ENCODE data around the gene LRRC23.

LRRC23 gene

DNA sequence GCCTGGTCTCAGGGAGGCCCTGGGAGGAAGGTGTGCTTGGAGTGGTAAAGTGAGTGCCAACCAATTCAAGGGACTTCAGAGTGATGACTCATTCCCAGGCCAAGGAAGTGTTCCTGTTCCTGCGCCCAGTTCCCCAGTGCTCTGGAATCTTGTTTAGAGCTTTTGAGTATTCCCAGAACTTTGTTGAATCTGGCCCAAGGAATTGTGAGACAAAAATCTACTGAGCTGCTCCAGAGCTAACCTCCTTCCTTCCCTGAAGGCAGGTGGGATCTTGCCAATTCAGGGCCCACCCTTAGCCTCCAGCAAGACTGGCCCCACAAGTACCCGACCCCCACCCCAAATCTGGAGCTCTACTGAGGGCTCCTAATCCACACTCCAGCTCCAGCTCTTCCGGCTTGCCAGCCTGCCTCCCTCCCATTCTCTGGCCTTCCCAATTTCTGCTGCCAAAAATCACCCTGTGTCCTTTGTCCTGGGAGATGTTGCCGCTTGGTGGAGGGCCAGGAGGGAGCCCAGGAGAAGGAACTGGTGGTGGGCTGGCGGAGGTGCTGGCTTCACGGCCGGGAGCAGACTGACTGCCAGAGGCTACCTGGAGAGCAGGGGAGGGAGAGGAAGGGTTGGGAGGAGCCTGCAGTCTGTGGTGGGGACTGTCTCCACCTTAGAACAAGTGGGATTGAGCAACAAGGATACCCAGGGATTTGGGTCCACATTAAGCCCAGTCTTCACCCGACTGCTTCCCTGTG is 21.1 kb downstream of the LRRC23 start:
- peak; percentile 67 for DNase-seq (ENCODE audit: low read depth)

DNA sequence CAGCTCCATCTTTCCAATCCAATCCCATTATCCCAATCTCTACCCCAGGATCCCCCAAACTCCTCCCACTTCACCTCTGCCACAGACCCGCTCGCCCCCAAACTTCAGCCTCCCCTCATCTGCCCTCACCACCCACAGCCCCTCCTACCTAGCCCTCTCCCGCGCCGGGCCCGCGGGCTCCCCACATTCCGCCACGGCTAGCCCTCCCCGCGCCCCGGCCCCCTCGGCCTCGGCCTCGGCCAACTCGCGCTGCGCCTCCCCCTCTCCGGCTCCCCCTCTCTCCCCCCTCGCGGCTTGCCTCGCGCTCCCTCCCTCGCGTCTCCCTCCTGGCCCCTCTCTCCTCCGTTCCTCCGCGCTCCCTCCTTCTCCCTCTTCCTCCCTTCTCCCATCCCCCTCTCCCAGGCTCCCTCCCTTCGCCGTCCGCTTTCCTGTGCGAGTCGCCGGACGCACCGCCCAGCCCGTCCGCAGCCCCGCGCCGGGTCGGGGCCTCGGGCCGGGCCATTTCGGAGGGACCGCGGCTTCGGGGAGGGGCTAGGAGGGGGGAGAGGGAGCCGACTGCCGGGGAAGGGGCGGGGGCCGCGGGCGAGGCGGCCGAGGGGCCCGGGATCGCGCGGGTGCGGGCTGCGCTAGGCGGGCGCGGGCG is 22.9 kb downstream of the LRRC23 start, which contains the start of gene ATN1:
Gene ATN1, plus strand, starts transcription at position 581 of the 643 bp plus-strand sequence. CDS start 6,043 bp downstream, outside the sequence.
- peak; percentile 70 for DNase-seq (ENCODE audit: low read depth)

DNA sequence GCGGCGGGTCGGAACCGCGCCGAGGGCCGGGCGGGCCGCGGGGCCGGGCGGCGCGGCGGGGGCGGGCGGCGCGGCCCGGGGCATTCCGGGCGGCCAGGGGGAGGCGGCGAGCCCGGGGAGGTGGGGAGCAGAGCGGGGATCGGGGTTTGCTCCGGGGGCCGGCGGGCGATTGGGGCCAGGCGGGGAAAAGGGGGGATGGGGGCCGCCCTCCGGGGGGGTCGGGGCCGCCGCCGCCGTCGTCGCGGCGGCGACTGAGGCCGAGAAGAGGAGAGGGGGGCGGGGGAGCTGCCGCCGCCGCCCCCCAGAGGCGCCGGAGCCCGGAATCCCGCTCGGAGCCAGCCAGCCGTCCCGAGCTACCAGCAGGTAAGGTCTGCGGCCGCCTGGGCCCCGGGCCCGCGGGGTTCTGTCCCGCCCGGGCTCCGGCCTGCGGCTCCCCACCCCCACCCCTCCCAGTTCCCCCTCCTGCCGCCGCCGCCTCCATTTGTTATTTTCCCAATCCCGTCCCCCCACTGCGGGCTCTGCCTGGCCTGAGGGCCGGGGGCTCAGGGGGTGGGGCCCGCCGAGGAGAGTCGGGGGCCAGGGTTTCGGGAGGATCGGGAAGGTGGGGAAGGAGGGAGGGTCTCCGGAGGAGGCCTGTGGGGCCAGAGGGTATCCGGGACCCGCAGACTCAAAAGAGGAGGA is 23.5 kb downstream of the LRRC23 start:
- no peak for DNase-seq (ENCODE audit: low read depth)

GRCh38 chr12:6928703-6929407 is 24.2 kb downstream of the LRRC23 start:
- no peak for DNase-seq (ENCODE audit: low read depth)

DNA sequence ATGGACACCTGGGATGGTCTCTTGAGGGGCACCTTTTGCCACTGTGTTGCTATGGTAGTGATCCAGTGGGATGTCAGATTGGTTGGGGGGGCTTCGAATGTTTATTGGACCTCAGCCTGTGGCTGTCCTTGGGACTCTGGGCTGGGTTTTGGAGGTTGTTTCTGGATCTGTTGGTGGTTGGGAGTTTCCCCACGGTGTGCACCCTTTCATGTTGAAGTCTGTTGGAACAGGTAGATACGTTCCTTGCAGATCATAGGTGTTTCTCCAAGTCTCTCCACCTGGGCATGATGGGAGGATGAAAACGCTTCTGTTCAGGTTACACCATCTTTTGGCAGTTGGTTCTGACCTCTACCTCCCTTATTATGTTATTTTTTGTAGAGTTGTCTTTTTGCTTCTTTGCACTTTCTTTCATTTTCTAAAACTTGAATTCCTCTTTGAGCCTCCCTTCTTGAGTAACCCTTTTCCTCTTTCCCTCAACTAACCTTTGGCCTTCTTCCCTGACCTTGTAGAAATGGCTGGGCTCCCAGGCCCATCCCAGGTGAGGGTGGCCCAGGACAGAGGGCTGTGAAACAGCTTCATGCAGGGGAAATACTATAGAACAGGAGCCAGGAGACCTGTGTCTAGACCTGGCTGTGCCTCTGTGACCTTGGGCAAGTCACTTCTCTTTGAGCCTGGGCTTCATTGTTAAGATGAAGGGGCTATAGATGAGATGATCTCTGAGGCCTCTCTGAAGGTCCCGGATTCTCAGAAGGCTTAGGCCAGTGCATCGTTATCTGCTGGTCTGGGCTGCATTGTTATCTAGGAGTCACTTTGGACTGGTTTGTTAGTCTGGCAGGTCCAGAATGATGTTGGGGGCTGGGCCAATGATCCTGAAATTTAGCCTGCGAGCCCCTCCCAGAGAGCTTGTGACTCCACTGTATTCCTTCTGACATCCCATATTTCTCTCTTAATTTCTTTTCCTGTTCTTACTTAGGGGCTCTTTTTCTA is 25.1 kb downstream of the LRRC23 start:
- no peak for DNase-seq (ENCODE audit: low read depth)

GRCh38 chr12:6932766-6933165 is 28.1 kb downstream of the LRRC23 start:
- no peak for DNase-seq (ENCODE audit: low read depth)

DNA sequence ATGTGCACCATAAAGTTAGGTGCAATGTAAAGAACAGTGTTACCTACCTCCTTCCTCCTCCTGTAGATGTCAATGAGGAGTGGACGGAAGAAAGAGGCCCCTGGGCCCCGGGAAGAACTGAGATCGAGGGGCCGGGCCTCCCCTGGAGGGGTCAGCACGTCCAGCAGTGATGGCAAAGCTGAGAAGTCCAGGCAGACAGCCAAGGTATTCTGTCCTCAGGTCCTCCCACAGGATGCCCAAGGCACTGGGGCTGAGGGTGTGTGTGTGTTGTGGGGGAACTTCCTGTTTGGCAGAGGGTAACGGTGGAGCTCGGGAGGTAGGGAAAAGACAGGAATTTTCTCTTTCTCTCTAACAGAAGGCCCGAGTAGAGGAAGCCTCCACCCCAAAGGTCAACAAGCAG is 29.5 kb downstream of the LRRC23 start:
- DNase-seq (ENCODE audit: low read depth) = no peak

- DNase-seq (ENCODE audit: low read depth) = no peak
Observed at GRCh38 chr12:6935371-6936193, 31.0 kb downstream of the LRRC23 start.

- no peak for DNase-seq (ENCODE audit: low read depth)
Observed at GRCh38 chr12:6936194-6936635, 31.6 kb downstream of the LRRC23 start.

GRCh38 chr12:6936636-6937480 is 32.2 kb downstream of the LRRC23 start:
- DNase-seq (ENCODE audit: low read depth) = no peak

DNA sequence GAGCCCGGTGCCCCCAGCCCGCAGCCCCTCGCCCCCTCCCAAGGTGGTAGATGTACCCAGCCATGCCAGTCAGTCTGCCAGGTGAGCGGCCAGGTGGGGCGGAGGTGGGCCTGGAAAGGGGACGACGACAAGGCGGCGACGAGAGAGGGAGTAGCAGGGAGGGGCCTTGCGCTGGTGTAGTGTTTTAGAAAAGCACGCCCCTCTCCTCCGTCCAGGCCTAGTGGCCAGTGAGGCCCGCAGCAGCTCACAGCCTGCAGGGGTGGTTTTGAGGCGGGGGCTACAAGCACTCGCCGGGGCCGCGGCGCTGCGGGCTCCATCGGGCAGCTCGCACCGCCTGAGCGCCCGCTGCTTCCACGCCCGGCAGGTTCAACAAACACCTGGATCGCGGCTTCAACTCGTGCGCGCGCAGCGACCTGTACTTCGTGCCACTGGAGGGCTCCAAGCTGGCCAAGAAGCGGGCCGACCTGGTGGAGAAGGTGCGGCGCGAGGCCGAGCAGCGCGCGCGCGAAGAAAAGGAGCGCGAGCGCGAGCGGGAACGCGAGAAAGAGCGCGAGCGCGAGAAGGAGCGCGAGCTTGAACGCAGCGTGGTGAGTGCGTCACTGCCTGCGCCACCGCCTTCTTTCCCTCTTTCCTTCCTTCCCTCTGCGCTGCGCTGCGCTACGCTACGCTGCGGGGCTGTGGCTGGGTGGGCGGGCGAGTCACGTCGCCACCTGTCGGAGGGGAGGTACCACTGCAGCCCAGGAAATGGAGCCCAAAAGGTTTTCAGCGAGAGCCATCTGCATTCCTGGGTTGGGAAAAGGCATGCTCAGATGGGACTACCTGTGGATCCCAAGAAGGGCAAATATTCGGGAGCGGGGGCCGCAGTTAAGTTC is 33.1 kb downstream of the LRRC23 start:
- peak; percentile 87 for DNase-seq (ENCODE audit: low read depth)

DNA sequence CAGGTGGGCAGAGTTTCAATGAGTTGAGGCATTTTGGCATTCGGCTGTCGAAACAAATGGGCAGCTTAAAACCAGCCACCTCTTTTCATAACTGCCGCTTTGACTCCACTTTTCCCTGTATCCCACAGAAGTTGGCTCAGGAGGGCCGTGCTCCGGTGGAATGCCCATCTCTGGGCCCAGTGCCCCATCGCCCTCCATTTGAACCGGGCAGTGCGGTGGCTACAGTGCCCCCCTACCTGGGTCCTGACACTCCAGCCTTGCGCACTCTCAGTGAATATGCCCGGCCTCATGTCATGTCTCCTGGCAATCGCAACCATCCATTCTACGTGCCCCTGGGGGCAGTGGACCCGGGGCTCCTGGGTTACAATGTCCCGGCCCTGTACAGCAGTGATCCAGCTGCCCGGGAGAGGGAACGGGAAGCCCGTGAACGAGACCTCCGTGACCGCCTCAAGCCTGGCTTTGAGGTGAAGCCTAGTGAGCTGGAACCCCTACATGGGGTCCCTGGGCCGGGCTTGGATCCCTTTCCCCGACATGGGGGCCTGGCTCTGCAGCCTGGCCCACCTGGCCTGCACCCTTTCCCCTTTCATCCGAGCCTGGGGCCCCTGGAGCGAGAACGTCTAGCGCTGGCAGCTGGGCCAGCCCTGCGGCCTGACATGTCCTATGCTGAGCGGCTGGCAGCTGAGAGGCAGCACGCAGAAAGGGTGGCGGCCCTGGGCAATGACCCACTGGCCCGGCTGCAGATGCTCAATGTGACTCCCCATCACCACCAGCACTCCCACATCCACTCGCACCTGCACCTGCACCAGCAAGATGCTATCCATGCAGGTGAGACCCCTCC is 34.0 kb downstream of the LRRC23 start:
- no peak for DNase-seq (ENCODE audit: low read depth)

DNA sequence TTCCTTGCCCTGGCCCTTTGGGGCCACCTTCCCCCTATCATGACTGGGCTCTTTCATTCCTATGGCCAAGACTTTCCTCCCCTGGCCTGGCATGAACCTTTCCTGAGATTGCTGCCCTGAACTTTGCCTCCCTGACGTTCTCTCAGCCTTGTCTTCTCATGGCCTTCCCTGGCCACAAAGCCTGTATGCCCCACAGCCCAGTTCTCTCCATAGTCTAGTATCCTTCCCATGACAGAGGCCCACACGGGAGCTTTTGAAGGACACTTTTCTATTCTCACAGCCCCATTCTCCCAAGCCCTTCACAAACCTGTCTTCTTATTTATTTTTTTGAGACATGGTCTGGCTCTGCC is 34.5 kb downstream of the LRRC23 start:
- DNase-seq (ENCODE audit: low read depth) = no peak

- no peak for DNase-seq (ENCODE audit: low read depth)
Observed at GRCh38 chr12:6941267-6941666, 36.6 kb downstream of the LRRC23 start.

GRCh38 chr12:6941782-6942181 is 37.2 kb downstream of the LRRC23 start:
- DNase-seq (ENCODE audit: low read depth) = no peak

DNA sequence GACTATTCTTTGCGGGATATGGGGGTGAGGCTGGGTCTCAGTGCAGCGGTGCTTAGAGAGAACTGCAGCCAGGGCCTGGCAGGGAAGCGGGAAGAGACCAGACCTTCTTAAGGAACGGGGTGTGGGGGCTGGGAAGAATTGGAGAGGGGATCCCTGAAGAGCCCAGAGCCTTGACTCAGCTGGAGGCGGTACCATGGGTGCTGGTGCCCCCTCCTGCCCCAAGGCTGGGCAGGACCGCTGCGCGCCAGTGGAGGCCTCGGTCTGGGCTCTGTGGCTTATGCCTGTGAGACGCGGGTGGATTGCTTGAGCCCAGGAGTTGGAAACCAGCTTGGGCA is 37.7 kb downstream of the LRRC23 start:
- no peak for DNase-seq (ENCODE audit: low read depth)

GRCh38 chr12:6943389-6943721 is 38.7 kb downstream of the LRRC23 start:
- peak; percentile 92 for DNase-seq (ENCODE audit: low read depth)
